Smooth muscle cell of the brain vasculature (primary cell): ENCODE results near the gene ARMC3.
"Not testable (repeated sequence)": the region's sequence is repeated elsewhere in the genome, so short reads cannot be mapped to it uniquely, and the experiment has no call there.

Source experiments
- DNase-seq: peaks from one replicate; pipeline ENCODE4 v3.0.0-alpha.2; 2012; ENCODE audit warnings: low read depth, low spot score

Gene ARMC3

GRCh38 chr10:22927166-22927565, 687 bp upstream of the ARMC3 start:
- no peak for DNase-seq

- not testable (repeated sequence) for DNase-seq
Measured at GRCh38 chr10:22929053-22929452, 1.2 kb downstream of the ARMC3 start.

GRCh38 chr10:22931948-22932347, 4.1 kb downstream of the ARMC3 start:
- DNase-seq = no peak

- no peak for DNase-seq
Measured at GRCh38 chr10:22932626-22933370, 4.9 kb downstream of the ARMC3 start.

- no peak for DNase-seq
Measured at GRCh38 chr10:22934726-22935125, 6.9 kb downstream of the ARMC3 start.

GRCh38 chr10:22942437-22942836, 14.6 kb downstream of the ARMC3 start:
- DNase-seq = no peak

- no peak for DNase-seq
Measured at GRCh38 chr10:22945934-22946673, 18.3 kb downstream of the ARMC3 start.

GRCh38 chr10:22954970-22955369, 27.1 kb downstream of the ARMC3 start:
- no peak for DNase-seq

GRCh38 chr10:22958338-22958737, 30.5 kb downstream of the ARMC3 start:
- no peak for DNase-seq

- no peak for DNase-seq
Measured at GRCh38 chr10:22959292-22959691, 31.4 kb downstream of the ARMC3 start.

- no peak for DNase-seq
Measured at GRCh38 chr10:22959950-22960349, 32.1 kb downstream of the ARMC3 start.

GRCh38 chr10:22962817-22963216, 35.0 kb downstream of the ARMC3 start:
- no peak for DNase-seq

GRCh38 chr10:22969704-22970103, 41.9 kb downstream of the ARMC3 start:
- DNase-seq = no peak

GRCh38 chr10:22976534-22976933, 48.7 kb downstream of the ARMC3 start:
- DNase-seq = no peak

- DNase-seq = no peak
Measured at GRCh38 chr10:22977751-22978150, 49.9 kb downstream of the ARMC3 start.

- no peak for DNase-seq
Measured at GRCh38 chr10:22978287-22978686, 50.4 kb downstream of the ARMC3 start.

- no peak for DNase-seq
Measured at GRCh38 chr10:22978918-22979317, 51.1 kb downstream of the ARMC3 start.

- no peak for DNase-seq
Measured at GRCh38 chr10:22980822-22981221, 53.0 kb downstream of the ARMC3 start.

GRCh38 chr10:22984066-22984465, 56.2 kb downstream of the ARMC3 start:
- no peak for DNase-seq

GRCh38 chr10:22986771-22987542, 59.1 kb downstream of the ARMC3 start:
- DNase-seq = peak; percentile 10

GRCh38 chr10:22988581-22989360, 60.9 kb downstream of the ARMC3 start:
- DNase-seq = peak; percentile 32

- no peak for DNase-seq
Measured at GRCh38 chr10:22990443-22990842, 62.6 kb downstream of the ARMC3 start.
